Activated T-cell treated with anti-CD3 and anti-CD28 coated beads for 4 hours (primary cell): ENCODE measurements around the gene SLC9A9.
"Not testable (repeated sequence)": the region's sequence is repeated elsewhere in the genome, so short reads cannot be mapped to it uniquely, and the experiment has no call there.

Source experiments
- DNase-seq: peaks from one replicate; pipeline ENCODE4 v3.0.0-alpha.2; 2020

Gene SLC9A9

DNA sequence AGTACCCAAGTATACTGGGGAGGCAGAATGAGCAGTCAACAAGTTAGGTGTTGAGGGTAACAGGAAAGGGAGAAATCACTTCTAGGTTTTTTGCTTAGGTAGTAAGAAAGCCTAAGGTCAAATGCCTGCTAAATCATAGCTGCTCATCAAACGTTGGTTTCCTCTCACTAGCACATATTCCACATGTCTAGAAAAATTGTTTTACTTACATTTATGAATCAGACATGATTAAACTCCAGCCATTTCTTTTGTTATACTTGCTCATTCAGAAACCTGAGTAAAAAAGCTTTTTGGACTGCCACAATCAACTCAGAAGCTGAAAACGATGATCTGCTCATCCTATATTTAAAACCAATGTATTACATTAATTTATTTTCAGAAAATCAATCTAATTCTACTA, 40.2 kb downstream of the SLC9A9 start:
- no peak for DNase-seq

DNA sequence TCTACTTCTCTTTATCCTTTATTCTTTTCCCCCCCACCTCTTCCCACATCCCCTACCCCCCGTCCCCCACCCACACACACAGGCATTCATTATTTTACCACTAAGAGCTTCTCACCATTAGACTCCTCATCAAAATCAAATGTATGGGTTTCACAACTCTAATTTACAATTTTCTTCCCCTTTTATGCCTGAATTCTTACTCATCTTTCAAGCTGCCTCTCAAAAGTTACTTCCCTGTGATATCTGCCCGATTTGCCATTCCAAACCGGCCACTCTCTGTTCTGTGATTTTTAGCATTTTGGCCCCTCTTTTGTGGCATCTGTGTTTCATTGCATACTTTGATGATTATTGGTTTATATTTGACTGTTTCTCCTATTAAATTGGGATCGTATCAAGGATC, 42.2 kb downstream of the SLC9A9 start:
- DNase-seq = no peak

DNA sequence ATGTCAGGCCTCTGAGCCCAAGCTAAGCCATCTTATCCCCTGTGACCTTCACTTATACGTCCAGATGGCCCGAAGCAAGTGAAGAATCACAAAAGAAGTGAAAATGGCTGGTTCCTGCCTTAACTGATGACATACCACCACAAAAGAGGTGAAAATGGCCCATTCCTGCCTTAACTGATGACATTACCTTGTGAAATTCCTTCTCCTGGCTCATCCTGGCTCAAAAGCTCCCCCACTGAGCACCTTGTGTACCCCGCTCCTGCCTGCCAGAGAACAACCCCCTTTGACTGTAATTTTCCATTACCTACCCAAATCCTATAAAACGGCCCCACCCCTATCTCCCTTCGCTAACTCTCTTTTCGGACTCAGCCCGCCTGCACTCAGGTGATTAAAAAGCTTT, 42.8 kb downstream of the SLC9A9 start:
- DNase-seq = not testable (repeated sequence)

DNA sequence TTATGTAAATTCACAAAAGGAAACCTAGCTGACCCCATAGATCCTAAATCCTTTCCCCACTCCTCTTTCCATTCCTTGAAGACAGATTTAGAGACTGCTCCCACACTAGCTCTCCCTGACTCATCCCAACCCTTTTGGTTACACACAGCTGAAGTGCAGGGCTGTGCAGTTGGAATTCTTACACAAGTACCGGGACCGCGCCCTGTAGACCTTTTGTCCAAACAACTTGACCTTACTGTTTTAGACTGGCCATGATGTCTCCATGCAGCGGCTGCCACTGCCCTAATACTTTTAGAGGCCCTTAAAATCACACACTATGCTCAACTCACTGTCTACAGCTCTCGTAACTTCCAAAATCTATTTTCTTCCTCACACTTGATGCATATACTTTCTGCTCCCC, 47.2 kb downstream of the SLC9A9 start:
- not testable (repeated sequence) for DNase-seq

DNA sequence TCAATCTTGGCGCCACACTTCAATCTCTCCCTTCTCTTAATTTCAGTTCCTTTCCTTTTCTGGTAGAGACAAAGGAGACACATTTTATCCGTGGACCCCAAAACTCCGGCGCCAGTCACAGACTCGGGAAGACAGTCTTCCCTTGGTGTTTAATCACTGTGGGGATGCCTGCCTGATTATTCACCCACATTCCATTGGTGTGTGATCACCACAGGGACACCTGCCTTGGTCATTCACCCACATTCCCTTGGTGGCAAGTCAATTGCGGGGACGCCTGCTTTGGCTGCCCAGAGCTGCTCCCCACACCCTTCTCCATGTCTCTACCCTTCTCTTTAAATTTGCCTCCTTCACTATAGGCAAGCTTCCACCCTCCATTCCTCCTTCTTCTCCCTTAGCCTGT, 50.1 kb downstream of the SLC9A9 start:
- DNase-seq = not testable (repeated sequence)

DNA sequence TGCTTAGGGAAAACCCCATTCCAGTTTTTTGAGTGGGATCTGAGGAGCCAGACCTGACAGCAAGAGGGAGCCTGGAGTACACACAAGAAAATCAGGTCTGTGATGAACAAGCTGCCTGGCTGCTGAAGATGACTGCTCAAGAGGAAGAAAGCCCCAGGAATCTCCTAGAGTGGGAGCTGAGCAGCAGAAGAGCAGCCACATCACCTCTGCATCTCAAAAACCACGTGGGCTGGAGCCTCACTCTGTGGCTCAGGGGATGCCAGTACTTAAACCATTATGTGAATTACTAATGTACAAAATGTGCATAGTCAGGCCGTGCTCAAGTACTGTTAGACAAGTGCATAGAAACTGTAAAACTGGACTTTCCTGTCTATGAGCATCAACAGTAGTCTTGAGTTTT, 52.4 kb downstream of the SLC9A9 start:
- no peak for DNase-seq

DNA sequence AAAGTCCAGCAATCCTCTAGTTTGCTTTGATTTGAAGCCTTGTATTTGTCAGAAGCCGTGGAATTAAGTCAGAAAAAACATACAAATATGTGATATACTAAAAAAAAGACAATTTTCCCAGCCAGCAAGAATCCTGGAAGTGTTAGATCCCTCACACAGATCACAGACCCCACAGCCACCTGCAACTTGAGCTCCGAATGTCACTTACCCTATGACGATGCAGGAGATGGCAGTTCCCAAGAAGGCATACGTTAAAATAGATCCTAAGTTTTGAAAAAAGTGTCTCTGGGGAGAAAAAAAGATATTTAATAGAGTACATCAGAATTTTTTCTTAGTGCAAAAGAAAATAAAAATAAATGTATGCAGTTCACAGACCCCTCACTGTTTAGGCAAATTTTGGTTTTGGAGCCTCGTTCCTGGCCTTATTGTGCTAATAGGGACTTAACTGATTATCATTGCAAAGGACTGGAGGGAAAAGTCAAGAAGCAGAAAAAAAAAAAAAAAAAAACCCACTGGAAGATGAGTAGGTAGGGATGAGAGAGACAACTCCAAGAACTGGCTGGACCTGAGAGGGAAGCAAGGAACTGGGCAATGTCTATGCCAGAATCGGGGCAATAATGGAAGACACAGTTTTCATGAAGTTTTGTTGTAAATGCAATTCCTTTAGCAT, 53.3 kb downstream of the SLC9A9 start:
- no peak for DNase-seq

DNA sequence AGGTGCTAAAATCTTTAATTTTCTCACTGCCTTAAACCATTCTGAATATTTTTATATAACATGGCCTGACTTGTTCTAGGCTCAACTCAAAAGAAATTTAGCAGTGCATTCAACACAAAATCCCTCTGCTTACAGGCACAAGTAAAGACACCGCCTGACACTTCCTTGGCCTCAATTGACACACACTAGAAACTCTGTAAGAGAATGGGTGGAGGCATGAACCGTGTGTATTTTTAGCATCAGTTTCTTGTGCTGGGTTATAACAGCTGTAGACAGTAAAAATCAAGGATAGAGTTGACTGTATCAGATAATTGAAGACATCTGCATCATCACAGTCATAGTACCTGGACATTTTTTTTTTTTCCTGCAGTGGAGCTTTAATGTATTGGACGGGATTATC, 54.3 kb downstream of the SLC9A9 start:
- no peak for DNase-seq

DNA sequence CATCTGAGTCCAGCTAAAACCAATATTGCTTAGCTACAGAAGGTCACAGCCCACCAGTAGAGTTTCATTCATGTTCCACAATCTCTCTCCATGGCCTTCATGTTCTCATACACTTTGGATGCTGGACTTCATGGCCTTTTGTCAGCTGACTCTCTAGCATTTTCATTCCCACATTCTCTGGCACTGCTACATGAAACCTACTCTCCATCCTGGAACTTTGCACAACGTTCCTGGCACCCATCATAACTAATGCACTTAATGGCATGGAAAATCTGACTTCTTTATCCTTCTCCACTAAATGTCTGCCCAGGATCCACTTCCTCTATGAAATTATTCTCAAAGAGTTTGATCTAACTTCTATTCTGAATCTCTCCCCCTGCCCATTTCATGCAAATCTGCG, 56.9 kb downstream of the SLC9A9 start:
- DNase-seq = no peak

DNA sequence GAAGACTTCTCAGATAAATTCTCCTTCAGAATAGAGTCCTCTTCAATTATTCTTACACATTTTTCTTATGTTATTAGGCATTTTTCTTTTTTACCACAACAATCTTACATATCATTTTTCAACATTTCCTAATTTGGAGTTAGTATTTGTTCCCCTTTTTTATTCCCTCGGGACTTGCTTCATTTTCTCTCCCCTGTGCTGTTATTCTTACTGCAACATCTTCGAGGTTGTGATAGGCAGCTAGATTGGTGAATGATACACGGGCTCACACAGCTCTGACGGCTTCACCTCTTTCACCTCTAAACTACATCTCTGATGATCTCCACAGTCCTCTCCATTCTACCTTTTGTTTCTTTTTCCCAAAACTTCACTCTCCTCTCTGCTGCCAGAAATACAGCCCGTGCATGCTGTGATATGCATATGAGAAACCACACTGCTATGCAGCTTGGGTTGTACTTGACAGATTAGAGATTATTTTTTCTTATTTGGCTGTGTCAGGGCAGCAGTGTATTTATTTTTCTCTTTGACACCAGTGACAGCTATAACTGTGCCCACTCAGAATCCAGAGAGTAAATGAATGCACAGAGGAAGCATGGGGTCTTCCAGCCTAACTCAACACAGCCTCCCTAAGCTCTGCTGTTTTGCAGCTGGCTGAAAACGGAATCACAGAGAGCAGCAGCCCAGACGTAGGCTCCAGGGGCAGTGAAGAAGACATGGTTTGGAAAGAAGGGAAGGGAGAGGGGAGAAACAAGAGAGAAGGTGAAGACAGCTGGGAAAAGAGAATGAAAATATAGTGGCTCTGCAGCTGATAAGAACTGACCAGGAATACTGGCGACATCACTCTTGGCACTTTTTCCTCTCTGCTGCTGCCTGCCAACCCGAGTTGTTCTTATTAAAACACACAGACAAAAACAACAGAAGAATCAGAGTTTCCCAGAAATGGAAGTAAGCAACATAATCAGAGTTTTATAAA, 61.8 kb downstream of the SLC9A9 start:
- DNase-seq = no peak

DNA sequence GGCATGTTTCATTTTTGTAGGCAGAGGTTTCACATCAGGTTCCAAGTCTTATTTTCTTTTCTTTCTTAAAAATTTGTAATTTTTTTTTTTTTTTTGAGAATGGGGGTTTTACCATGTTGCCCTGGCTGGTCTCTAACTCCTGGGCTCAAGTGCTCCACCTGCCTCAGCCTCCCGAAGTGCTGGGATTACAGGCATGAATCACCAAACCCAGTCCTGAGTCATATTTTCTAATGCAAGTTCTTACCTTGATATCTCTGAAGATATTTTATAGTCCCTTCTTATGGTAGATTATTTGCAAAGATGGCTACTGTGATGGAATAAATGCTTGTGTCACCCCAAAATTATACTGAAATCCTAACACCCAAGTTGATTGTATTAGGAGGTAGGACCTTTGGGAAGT, 63.8 kb downstream of the SLC9A9 start:
- no peak for DNase-seq

DNA sequence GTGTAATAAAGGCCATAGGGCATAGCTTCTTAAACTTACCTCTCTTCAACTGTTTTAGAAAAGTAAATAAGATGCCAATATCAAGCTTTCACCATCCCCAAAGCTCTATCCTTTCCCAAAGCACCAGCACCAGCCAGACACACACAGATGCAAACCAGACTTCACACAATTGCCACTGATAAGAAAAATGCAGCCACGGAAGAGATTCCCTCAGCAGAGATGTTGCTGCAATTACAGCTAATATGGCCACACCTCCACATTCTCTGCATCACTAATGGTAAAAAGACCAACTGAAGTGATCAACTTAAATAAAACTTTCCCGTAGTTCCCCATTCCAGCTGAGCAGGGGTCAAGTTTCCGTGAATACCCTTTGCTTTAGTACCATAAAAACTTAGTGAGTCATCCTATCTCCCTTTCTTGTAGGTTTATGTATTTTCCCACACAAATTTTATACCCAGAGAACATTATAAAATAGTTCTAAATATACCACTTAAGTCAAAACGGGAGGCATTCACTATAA, 64.4 kb downstream of the SLC9A9 start:
- no peak for DNase-seq

DNA sequence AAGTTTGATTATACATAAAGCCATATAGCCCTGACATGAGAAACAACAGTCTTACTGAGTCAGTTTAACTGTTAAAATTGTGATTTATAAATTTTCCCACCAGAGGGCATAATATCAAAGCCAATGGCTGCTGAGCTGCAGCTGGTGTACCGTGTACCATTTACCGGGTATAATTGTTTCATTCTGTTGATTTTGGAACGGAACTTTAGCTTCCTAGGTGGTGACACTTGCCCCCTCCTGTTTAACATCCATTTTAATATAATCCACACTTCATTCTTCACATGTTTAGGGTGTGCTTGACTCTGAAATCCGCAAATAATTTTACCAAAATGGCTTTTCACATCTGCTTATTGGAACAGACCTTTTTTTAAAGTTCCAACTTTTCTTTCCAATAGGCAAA, 72.8 kb downstream of the SLC9A9 start:
- DNase-seq = no peak

DNA sequence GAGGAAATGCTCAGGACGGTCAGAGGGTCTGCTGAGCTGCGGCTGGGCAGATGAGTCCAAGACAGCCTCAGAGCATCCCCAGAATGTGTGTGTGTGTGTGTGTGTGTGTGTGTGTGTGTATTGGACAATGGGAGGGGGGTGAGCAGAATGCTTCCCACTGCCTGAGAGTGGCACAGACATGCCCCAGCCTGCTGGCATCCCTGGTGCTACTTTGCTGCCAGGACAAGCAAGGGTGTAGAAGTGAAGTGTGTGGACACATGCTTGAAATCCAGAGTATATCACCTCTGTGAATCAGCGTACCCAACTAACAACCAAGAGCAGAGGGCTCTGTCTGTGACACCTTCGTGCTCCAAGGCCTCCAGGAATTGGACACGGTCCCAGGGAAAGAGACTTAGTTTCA, 76.3 kb downstream of the SLC9A9 start:
- no peak for DNase-seq

DNA sequence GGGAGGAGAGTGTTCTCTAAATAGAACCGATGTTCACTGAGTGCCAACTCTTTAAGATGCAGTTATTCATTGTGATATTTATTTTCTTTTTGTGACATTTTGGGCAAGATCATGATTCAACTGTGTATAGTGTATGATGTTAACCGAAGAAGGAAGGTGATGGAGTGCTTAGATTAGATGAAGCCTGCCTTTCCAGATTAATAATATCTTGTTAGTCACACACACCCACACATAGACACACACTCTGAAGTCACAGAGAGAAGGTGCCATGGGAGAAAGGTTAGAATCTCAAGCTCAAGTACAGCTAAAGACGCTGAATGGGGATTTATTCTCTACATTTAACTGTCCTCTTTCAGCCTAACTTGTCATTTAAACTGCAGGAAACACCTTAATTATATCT, 77.0 kb downstream of the SLC9A9 start:
- DNase-seq = no peak

DNA sequence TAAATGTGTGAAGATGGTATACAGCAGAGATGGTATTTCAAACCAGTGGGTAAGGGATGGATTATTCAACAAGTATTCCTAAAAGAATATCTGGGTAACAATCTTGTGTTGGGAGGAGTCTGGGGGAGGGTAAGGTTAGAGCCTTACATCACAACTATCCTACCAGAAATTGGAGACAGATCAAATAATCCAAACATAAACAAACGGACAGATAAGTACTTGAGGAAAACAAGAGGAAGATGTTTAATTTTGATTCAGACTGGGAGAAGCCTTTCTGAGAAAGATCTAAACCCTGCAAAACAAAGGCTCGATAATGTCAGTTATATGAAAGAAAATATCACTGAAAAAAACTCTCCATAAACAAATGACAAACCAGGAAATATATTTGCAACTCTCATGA, 77.9 kb downstream of the SLC9A9 start:
- DNase-seq = no peak

DNA sequence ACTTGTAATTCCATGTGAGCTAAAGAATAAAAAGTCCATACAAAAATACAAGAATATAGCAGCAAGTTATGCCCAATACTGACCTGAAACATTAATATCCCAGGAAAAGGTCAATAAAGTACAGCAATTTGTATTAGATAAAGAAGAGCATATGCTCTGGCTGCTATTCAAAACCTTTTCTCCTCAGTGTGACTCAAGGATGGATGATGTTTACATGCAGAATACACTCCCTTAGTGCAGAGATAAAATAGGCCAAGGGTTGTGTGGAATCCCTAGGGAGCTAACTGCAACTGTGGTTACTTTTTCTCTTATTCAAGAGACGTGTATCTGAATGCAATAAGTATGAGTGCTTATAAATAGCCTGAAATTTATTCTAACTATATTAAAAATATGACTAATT, 78.7 kb downstream of the SLC9A9 start:
- no peak for DNase-seq

DNA sequence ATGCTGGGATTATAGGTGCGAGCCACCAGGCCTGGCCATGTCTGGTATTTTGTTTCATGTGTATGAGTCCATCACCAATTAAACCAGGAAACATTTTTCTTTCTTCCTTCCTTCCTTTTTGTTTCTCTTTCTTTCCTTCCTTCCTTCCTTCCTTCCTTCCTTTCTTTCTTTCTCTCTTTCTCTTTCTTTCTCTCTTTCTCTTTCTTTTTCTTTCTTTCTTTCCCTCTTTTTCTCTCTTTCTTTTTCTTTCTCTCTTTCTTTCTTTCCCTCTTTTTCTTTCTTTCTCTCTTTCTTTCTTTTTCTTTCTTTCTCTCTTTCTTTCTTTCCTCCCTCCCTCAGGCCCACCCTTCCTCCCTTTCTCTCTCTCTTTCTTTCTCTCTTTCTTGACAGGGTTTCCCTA, 83.4 kb downstream of the SLC9A9 start:
- no peak for DNase-seq

DNA sequence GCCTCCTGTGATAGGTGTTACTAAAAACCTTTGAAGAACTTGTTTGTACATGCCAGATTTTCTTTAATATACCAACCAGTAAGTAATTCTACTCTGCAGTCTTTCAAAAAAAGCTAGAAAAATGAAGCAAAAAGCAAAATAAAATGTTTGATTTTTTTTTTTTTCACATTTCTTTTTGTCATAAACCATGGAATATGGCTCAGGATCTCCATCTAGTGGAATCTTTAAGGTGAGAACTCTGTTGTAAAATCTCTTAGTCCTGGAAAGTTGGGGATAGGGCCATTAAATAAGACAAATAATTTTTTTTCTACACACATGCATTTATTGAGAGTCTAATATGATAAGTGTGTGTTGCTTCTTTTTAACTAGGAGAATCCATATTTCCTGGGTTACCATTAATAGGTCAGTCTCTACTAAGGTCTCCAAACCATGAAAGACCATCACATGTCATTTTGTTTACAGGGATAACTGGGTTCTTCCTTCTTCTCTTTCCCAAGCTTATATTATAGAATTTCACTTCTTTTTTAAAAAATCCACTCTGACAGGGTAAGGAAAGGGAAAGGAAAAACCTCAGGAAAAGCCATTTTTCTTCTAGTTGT, 84.6 kb downstream of the SLC9A9 start:
- DNase-seq = no peak

DNA sequence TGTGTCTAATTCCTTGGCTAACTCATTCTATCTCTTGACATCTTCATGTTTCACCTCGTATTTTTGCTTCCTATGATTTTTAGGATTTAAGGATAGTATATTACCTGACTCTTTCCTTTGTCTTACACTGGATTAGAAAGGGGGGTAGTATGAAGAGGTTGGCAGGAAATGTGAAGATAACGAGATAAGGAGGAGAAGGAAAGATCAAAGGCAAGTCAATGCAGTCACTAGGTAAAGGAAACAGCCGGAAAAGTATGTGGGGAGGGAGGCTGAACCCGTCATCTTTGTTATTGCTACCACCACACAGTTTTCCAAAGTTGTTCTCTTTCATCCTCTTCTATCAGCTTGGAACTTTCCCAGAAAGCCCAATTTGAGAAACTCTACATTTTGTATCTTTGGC, 90.6 kb downstream of the SLC9A9 start:
- DNase-seq = no peak

DNA sequence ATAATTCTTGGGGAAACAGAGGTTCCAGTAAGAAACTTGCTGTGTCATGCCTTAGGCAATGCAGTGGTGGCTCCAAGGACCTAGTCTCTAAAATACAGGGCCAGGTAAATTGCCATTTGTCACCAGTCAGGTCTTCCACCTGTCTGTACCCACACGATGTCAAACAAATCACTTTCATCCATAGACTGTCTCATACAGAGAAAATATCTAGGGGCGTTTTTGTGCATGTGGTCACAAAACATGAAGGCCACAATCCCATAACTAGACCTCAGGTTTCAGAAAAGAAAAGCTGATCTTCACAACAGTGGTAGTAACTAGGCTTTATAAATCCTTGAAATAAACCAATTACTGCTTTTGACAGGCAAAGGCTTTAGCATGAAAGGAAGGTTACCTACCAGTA, 92.3 kb downstream of the SLC9A9 start:
- DNase-seq = no peak

DNA sequence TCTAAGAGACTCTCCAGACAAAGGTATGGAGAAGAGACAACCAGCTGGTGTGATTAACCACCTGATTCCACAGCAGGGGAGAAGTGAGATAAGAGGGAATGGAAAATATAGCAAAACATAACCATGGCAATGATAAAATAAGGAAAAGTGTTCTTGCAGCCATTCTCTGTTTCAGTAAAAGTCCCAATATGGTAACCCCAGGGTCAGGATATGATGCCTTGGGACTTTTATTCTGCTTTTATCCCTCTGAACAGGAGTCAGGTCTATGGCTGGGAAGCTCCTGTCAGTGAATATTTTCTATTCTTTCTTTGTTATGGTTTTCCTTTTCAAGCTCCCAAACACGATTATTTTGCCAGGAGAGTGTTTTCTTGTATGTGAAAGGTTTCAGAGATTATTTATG, 94.2 kb downstream of the SLC9A9 start:
- no peak for DNase-seq

DNA sequence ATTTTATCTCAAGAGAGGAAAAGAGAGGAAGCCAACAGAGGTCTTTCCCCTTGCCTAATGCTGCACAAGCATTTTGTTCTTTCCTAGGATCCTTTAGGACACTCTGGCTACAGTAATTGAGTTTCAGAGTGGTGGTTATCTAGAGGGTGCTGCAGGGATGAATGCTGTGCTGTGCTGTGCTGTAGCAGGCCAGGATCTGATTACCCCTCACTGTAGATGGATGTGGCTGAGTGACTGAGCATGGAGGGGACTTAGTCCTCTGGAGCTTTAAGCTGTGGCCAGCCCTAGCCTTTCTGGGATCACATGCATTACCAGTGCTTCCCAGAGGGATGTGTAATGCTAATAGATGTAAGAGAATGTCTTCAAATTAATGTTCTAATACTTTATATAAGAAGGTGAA, 94.8 kb downstream of the SLC9A9 start:
- no peak for DNase-seq

DNA sequence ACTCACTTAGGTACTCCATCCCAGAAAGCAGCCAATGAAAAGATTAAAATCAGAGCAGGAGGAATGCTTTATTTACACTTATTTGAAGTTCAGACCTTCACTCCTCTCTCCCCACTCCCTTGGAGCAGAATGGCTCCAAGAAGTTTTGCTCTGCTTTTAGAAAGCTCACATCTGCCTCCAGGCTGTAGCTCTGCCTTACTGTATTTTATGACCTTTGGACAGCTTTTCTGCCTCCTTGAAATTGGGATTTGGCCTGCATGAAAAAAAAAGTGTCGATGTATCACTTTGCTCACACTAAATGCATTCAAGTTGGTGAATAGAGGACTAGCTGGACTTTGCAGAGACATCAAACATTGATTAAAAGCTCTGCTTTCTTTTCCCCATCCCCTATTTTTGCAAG, 95.3 kb downstream of the SLC9A9 start:
- DNase-seq = no peak
